ENCODE data around the gene KLF14.
"Not testable (repeated sequence)": the region's sequence is repeated elsewhere in the genome, so short reads cannot be mapped to it uniquely, and the experiment has no call there.

The KLF14 gene

GRCh38 chr7:130733931-130734814 is at the start of gene KLF14:
TSS of gene KLF14 (minus strand) at chr7:130734207. CDS start at chr7:130734033, 174 bp downstream.
- peak in 2 of 4 experiments; percentile 11 to 29 for DNase-seq (ENCODE audit: low read depth in 4 of 4, low spot score in 1 of 4)

DNA sequence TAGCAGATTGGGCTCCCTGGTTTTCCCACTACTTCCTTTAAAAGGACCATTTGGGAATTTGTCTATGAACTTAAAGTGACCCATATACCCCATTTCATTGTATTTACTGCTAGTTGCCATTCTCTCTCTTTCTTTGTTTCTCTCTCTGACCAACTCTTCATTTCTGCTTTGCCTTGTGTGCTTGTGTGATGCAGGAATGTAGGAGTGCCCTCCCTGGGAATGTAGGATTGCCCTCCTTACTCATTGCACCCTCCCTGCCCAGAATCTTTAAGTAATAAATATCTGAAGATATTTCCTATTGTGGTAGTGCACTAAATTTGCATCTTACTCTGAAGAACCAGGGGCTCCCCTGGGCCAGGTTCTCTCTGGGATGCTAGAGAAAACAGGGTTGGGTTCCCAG is 47.3 kb upstream of the KLF14 start:
- DNase-seq (ENCODE audit: low read depth in 4 of 4, low spot score in 1 of 4): no peak

DNA sequence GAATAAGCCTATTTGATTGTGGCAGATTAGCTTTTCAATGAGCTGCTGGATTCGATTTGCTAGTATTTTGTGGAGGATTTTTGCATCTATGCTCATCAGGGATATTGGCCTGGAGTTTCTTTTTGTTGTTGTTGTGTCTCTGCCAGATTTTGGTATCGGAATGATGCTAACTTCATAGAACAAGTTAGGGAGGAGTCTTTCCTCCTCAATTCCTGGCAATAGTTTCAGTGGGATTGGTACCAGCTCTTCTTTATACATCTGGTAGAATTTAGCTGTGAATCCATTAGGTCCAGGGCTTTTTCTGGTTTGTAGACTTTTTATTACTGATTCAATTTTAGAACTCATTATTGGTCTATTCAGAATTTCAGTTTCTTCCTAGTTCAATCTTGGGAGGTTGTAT is 43.4 kb upstream of the KLF14 start:
- no peak for DNase-seq (ENCODE audit: low read depth in 4 of 4, low spot score in 1 of 4)

GRCh38 chr7:130772456-130772855 is 38.4 kb upstream of the KLF14 start:
- not testable (repeated sequence) for DNase-seq (ENCODE audit: low read depth in 4 of 4, low spot score in 1 of 4)

DNA sequence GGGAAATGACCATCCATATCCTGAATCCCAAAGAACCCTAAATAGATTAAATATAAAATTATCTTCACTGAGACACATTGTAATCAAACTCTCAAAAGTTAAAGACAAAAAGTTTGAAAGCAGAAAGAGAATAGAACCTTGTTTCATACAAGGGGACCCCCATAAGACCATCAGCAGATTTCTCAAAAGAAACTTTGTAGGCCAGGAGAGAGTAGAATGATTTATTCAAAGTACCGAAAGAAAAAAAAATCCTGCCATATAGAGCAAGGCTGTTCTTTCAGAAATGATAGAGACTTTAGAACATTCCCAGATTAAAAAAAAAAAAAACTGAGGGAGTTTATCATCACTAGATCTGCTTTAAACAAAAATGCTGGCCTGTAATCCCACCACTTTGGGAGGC is 34.8 kb upstream of the KLF14 start:
- DNase-seq (ENCODE audit: low read depth in 4 of 4, low spot score in 1 of 4): no peak

GRCh38 chr7:130764569-130764968 is 30.6 kb upstream of the KLF14 start:
- not testable (repeated sequence) for DNase-seq (ENCODE audit: low read depth in 4 of 4, low spot score in 1 of 4)

DNA sequence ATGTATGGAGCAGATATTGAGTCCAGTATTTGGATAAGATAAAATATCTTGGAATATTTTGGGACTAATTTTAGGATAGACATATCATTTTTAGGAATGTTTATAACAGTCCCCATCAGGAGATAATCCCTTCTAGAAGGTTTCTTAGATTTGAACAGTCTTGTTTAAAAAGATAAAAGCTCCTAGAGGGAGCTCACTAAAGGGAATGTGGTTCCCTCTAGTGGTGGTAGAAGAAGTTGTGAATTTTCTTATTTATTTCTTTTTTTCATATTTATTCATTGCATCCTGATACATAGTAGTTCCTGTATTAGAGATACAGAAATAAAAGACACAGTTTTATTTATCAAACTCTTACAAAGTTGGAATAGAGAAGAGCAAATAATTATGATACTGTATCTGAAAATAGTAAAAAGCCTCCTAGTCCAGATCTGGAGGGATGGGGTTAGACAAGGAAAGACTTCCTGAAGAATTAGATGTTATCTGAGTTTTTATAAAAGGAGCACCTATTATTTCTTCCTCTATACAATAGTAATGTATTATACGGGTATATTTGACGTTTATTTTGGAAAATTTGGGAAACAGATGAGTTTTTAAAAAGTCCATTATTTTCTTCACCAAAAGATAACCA is 24.5 kb upstream of the KLF14 start:
- no peak for DNase-seq (ENCODE audit: low read depth in 4 of 4, low spot score in 1 of 4)

DNA sequence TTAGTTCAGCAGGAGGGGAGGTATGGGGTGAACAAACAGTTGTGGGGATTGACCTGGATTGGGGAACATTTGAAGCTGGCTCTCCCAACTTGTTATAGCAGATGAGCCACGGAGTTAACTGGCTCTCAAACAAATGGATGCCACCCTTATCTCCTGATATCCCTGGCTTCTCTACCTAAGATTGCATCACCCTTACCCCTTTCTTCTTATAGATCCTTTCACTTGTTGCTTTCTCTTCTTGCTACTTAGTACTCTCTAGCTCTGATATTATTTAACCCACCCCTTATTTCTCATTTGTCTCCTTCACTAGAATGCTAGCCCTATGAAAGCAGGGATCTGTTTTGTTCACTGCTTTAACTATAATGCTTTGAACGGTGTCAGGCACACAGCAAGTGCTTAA is 22.3 kb upstream of the KLF14 start:
- no peak for DNase-seq (ENCODE audit: low read depth in 4 of 4, low spot score in 1 of 4)

DNA sequence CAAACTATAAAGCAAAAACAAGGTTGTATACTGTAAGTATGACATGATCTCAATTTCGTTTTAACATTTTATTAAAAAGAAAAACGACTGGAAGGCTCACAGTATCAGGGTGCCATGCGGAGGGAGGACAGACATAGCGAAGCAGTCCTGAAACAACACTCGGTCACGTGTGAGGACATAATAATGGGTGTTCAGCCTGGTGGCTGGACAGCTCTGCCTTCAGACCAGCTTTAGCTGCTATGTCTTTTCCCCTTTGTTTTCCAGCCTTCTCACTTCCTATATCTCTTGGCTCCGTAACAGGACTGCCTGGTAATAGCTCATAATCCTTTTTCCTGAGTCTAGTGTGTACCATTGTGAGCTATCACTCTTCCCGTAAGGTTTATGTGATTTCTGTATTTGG is 18.4 kb upstream of the KLF14 start:
- no peak for DNase-seq (ENCODE audit: low read depth in 4 of 4, low spot score in 1 of 4)

GRCh38 chr7:130750755-130751154 is 16.7 kb upstream of the KLF14 start:
- no peak for DNase-seq (ENCODE audit: low read depth in 4 of 4, low spot score in 1 of 4)

- no peak for DNase-seq (ENCODE audit: low read depth in 4 of 4, low spot score in 1 of 4)
Measured at GRCh38 chr7:130748531-130749389, 14.8 kb upstream of the KLF14 start.

GRCh38 chr7:130741331-130741995 is 7.5 kb upstream of the KLF14 start:
- no peak for DNase-seq (ENCODE audit: low read depth in 4 of 4, low spot score in 1 of 4)

DNA sequence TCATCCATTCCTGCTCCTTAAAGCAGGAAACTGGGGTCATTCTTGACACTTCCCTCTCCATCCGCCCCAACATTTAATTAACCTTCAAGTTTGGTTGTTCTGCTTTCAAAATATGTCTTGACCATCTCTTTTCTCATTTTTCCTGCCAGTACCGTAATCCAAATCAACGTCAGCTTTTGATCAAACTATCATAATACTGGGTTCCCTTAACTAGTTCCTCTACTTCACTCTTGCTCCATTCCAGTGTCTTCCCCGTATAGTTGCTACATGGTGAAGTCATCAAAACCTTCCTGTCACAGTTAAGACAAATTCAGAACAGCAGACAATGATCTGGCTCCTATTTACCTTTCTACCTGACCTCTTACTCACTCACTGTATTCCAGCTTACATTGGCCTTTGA is 6.6 kb upstream of the KLF14 start:
- DNase-seq (ENCODE audit: low read depth in 4 of 4, low spot score in 1 of 4): no peak

- DNase-seq (ENCODE audit: low read depth in 4 of 4, low spot score in 1 of 4): no peak
Measured at GRCh38 chr7:130736298-130736900, 2.4 kb upstream of the KLF14 start.

DNA sequence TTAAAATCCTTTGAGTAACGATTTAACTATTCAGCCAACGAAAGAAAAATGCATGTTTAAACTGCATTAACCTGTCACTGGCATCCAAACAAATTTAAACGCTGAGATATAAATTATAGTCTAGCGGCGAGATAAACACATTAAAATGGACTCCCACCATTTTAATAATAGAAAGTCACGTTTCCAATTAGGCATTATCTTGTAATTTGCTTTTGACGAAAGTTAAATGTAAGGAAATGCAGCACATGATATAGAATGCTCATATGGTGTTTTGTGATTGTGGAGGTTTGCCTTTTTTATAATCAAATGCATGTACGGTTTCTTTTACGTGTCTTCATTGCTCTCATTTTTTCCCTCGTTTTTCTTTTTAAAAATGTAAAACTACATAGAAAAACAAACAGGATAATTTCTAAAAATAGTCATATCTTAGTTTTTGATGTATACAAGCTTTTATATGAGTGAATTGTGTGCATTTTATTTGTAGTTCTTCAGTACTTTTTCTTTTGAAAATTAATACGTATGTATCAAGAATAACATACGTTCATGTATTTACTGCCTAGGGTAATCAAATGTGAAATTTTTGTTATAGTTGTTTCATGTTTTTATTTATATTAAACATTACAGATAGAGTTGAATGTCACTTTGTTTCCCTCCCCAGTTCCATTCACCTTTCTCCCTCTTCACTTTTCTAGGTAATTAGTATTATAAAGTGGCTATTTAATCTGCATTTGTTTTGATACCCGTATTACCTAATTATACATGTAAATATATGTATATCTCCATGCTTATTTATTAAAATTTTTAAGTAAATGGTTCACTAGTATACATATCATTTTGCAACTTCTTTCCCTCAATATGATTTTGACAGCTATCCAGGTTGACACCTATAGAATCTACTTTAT is 1.1 kb upstream of the KLF14 start:
- no peak for DNase-seq (ENCODE audit: low read depth in 4 of 4, low spot score in 1 of 4)

DNA sequence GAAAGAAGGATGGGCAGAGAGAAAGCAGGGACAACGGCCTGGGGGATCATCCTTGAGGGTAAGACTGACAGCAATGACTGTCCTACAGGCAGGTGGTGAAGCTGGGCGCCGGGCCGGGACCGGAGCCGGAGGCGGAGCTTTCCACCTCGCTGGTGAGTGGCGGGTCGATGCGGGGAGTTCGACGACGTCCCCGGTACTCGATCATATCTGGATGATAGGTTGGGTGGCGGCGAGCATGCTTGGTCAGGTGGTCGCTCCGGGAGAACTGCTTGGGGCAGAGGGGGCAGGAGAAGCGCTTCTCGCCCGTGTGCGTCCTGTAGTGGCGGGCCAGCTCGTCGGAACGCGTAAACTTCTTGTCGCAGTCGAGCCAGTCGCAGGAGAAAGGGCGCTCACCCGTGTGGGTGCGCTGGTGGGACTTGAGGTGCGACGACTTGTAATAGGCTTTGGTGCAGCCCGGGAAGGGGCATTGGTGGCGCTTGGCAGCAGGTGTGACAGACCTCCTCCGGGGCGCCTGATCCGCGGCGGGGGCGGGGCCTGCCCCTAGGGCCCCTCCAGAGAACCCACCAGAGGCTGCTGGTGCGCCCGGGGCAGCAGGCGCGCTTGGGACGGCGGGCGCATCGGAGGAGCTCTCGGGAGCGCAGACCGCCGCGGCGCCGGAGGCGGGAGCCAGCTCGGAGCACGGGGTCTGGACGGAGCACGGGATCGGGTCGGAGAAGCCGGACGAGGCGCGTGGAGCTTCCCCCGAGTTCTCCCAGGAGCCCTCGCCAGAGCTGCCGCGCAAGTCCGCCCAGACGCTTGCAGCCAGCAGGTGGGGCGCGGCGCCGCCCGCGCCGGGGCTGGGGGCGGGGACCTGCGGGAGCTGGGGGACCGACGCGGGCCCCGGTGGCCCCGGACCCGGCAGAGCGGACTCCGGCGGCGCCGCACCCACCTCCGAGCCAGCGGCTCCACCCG is 752 bp downstream of the KLF14 start:
- no peak for DNase-seq (ENCODE audit: low read depth in 4 of 4, low spot score in 1 of 4)

DNA sequence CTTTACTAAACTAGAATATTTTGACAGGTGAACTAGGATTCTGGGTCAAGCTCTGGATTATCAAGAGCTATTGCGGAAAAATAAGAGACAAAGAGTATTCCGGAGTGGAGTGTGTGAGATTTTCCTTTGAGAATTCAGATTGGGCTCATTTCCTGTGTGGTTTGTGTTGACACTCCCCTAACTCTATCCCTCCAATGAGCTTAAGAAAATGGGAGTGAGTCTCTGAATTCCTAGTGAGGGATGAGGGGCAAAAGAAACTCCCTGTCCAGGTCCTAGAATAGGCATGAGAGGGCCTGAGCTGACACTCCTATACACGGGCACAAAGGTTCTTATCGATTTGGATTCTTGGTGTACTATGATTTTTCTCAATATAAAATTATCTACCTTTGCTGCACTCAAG is 10.2 kb downstream of the KLF14 start:
- no peak for DNase-seq (ENCODE audit: low read depth in 4 of 4, low spot score in 1 of 4)

DNA sequence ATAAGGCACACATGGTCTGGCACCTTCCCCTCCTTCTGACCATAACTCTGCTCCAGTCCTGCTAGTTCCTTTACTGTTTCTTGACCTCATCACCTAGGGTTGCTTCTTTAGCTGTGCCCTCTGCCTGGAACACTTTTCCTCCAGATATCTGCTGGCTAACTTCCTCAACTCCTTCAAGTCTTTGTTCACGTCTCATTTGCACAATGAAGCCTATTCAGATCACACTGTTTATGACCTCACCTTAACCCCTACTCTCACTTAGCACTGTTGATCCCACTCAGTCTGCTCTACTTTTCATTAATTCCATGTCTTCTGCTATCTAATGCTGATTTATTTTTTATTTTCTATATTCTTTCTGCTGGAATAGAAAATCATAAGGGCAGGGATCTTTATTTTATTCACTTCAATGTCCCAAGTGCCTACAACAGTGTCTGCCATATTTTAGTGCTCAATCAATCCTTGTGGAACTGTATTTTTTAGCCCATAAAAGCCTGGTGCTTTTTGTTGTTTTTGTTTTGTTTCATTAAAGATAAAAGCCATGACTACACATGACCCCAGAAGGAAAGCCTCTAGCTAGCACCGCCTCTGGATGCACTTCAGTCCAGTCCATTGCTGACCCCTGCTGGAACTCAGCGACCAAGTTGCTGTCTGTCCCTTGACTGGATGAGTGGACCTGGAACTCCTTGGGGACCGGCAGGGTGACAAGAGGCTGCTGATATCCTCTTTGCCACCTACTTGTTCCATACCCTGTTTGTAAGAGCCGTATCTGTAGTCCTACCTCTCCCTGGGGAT is 12.3 kb downstream of the KLF14 start:
- DNase-seq (ENCODE audit: low read depth in 4 of 4, low spot score in 1 of 4): no peak
